GM21367 (cell line): ENCODE measurements around the gene ARMC10.
"Not testable (repeated sequence)": the region's sequence is repeated elsewhere in the genome, so short reads cannot be mapped to it uniquely, and the experiment has no call there.

Experiments
- ATAC-seq: cut with Tn5 transposase; IDR thresholded peaks from one replicate; pipeline ENCODE4 v1.9.1; 2021; ENCODE audit not compliant: unreplicated experiment

ARMC10 gene

GRCh38 chr7:103074519-103075336 is at the start of gene ARMC10, which contains the start of gene FBXL13:
ARMC10 (plus strand) TSS chr7:103075140; CDS start chr7:103075273, 133 bp downstream.
FBXL13 (minus strand) TSS chr7:103074796.
- ATAC-seq = peak; percentile 85

- no peak for ATAC-seq
Observed at GRCh38 chr7:103025341-103025740, 49.6 kb upstream of the ARMC10 start.

DNA sequence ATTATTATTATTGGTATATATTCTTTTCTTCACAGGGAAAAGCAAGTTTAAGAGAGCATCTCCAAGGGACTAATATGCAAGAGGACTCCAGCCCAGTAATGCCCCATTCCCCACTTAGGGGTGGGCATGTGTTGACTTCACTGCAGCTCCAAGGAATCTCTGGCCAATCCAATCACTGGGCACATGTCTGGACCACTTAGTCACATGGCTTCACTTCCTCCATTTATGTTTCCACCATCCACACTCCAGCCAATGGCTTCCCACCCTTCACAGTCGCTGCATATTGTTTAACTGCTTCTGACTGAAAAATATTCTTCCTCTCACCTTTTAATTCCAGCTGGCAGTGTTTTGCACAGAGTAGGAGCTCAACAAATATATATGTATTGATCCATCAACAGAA is 43.9 kb upstream of the ARMC10 start:
- ATAC-seq = no peak

DNA sequence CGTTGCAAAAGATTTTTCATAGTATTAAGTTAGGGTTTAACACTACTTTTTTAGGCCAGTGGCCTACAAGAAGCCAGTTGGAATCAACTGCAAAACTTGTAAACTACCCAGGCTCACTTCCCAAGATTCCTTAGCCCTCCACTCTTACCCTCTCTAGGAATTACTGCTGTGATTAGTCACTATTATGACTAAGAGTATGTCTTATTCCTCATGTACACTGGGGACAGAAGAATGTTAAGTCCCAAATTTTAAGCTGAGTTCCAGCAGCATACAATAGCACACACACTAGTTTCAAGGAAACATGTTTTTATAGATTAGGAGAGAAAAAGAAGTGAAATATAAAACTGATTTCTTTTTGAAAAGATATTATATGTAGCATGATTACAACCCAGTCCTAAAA is 43.2 kb upstream of the ARMC10 start:
- no peak for ATAC-seq

DNA sequence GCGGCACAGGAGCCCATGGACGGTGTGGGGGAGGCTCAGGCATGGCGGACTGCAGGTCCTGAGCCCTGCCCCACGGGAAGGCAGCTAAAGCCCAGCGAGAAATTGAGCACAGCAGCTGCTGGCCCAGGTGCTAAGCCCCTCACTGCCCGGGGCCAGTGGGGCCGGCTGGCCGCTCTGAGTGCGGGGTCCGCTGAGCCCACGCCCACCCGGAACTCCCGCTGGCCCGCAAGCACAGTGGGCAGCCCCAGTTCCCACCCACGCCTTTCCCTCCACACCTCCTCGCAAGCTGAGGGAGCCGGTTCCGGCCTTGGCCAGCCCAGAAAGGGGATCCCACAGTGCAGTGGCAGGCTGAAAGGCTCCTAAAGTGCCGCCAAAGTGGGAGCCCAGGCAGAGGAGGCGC is 40.6 kb upstream of the ARMC10 start:
- ATAC-seq = not testable (repeated sequence)

DNA sequence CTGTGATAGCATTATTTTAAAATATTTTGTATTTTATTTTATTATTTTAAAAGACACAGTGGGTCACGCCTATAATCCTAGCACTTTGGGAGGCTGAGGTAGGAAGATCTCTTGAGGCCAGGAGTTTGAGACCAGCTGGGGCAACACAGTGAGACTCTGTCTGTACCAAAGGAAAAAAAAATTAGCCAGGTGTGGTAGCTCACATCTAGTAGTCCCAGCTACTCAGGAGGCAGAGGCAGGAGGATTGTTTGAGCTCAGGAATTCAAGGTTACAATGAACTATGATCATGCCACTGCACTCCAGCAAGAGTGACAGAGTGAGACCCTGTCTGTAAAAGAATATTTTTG is 37.5 kb upstream of the ARMC10 start:
- no peak for ATAC-seq

- ATAC-seq = not testable (repeated sequence)
Observed at GRCh38 chr7:103037823-103038739, 36.9 kb upstream of the ARMC10 start.

DNA sequence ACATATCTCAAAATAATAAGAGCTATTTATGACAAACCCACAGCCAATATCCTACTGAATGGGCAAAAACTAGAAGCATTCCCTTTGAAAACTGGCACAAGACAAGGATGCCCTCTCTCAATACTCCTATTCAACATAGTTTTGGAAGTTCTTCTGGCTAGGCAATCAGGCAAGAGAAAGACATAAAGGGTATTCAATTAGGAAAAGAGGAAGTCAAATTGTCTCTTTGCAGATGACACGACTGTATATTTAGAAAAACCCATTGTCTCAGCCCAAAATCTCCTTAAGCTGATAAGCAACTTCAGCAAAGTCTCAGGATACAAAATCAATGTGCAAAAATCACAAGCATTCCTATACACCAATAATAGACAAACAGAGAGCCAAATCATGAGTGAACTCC is 33.1 kb upstream of the ARMC10 start:
- not testable (repeated sequence) for ATAC-seq

DNA sequence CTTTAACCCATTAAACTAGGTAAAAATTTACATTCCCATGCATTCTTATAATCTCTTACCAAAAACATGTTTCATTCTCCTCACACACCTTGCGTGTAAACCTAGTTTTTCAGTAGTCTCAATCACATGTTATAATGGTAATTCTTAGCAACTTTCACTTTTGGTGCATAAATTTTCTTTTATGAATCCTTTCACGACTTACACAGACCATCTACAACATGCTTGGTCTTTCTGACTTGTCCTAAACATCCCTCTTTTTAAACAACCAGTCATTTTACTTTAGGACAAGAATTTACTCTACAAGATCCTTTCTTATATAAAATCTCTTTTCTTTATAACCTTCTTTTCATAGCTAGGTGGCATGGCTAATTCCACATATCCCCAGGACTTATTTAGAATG is 26.1 kb upstream of the ARMC10 start:
- ATAC-seq = no peak

GRCh38 chr7:103051519-103051918 is 23.4 kb upstream of the ARMC10 start:
- no peak for ATAC-seq

DNA sequence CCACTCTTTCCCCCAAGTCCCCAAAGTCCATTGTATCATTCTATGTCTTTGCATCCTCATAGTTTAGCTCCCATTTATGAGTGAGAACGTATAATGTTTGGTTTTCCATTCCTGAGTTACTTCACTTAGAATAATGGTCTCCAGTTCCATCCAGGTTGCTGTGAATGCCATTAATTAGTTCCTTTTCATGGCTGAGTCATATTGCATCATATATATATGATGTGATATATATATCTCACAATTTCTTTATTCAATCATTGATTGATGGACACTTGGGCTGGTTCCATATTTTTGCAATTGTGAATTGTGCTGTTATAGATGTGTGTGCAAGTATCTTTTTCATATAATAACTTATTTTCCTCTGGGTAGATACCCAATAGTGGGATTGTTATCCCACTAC is 18.9 kb upstream of the ARMC10 start:
- not testable (repeated sequence) for ATAC-seq

- ATAC-seq = no peak
Observed at GRCh38 chr7:103058122-103058521, 16.8 kb upstream of the ARMC10 start.

DNA sequence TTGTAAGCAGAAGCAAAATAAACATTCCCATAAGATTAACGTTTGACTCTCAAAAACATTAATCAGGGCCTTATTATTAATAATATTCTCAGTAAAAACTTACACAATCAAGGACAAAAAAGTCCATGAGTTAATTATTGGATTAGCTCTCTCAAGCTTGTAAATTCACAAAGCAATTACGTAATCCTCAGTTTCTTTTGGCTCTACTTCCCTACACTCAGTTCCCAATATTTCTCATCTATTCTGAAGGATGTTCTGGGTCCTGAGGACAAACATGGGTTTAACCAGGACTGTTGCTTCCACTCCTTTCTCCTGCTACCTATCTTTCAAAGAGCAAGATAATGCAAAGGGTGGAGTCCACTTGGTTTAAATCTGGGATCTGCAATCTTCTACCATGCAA is 15.5 kb upstream of the ARMC10 start:
- ATAC-seq = no peak

DNA sequence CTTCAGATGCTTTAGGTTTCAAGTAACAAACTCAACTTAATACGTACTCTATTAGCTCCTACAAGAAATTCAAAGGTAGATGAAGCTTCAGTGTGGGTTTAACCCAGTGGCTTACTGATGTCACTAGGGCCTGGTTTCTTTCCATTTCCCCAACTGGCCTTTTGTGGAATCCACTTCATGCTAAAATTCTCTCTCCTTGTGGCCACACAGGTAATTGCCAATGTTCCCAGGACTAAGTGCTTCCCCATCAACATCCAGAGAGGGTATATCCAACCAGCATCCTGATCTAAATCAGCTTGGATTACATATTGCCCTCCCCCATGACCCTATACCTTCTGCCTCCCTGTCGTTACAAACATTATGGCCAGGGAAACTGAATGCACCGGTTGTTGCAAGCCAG is 11.0 kb upstream of the ARMC10 start:
- ATAC-seq = no peak

DNA sequence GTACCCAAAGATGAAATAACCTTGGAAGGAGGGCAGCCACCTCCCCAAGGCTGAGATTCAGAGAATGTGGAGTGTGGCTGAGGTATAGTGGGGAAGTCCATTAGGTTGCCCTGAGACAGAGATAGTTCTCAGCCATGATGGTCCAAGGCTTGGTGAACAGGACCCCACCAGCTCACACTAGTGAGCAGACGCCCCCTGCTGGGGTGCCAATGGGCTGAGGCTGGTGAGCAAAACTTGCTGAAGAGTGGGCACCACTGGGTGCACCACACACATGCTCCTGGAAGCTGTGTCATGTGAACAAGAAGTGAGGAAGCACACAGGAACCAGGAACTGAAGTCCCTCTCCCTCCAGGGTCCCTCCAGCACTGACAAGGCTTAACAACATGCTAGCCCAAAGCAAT is 9.3 kb upstream of the ARMC10 start:
- peak; percentile 54 for ATAC-seq

GRCh38 chr7:103068414-103069403 is 6.2 kb upstream of the ARMC10 start:
- no peak for ATAC-seq

GRCh38 chr7:103071000-103071399 is 3.9 kb upstream of the ARMC10 start:
- ATAC-seq = no peak

DNA sequence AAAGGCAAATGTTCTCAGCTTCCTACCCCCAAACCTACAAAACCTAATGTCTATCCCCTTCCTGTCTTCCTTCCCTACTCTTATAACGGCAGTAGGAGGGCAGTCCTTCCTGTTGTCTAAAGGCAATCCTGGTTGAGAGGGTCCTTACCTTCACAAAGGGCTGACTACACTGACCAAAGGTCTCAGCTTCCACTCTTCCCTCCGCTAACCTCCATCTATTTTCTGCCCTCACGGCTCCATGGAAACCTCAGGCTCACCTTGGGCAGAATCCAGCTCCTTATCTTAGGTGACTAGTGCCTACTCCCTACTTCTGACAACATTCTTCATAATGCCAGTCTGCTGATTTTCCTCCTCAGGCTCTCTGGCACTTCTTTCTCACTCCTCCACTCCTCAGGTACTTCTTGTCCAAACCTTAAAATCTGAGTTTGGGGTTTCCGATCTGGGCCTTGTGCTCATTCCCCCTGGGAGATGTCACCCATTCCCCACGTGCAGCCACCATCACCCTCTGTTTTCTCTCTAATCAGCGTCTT is 886 bp upstream of the ARMC10 start:
- ATAC-seq = no peak

- peak; percentile 34 for ATAC-seq
Observed at GRCh38 chr7:103075337-103075918, 488 bp downstream of the ARMC10 start.

GRCh38 chr7:103076764-103077163 is 1.8 kb downstream of the ARMC10 start:
- ATAC-seq = no peak
